ENCODE measurements around the gene C17orf50.
A peak's percentile ranks its signal among the peaks of the same experiment; 100 is the strongest.

C17orf50 gene

GRCh38 chr17:35731239-35731916, 29.3 kb upstream of the C17orf50 start, which contains the start of gene RASL10B:
Gene RASL10B, plus strand, starts transcription at chr17:35731639. Its CDS starts 3,546 bp downstream, at chr17:35735185.
- DNase-seq (ENCODE audit: low read depth), result peak; percentile 42
- H3K4me3 ChIP-seq (ENCODE audit: low read depth, low read length), result no peak within 1 kb of the TSS
- TF ChIP-seq CTCF (IDR thresholded peaks at IDR 0.05; ENCODE audit: low read depth, low read length) (no peak), MYC (IDR thresholded peaks at IDR 0.05; ENCODE audit: low read depth, low read length) (no peak), POLR2A (IDR thresholded peaks at IDR 0.05; ENCODE audit: extremely low read depth, insufficient read length) (no peak), MAX (IDR thresholded peaks at IDR 0.05; ENCODE audit: low read depth, low read length) (no peak)

- TF ChIP-seq CTCF (IDR thresholded peaks at IDR 0.05; ENCODE audit: low read depth, low read length), result no peak
- no peak for TF ChIP-seq POLR2A (IDR thresholded peaks at IDR 0.05; ENCODE audit: extremely low read depth, insufficient read length)
- TF ChIP-seq MYC (IDR thresholded peaks at IDR 0.05; ENCODE audit: low read depth, low read length), result no peak
- TF ChIP-seq MAX (IDR thresholded peaks at IDR 0.05; ENCODE audit: low read depth, low read length), result no peak
- DNase-seq (ENCODE audit: low read depth), result no peak
- H3K4me3 ChIP-seq (ENCODE audit: low read depth, low read length), result no peak overlapping the region
Observed at GRCh38 chr17:35731917-35732805, 28.5 kb upstream of the C17orf50 start.

- TF ChIP-seq MYC (IDR thresholded peaks at IDR 0.05; ENCODE audit: low read depth, low read length) (no peak), CTCF (IDR thresholded peaks at IDR 0.05; ENCODE audit: low read depth, low read length) (no peak)
- H3K4me3 ChIP-seq (ENCODE audit: low read depth, low read length), result no peak overlapping the region
- no peak for DNase-seq (ENCODE audit: low read depth)
Observed at GRCh38 chr17:35732806-35733136, 27.9 kb upstream of the C17orf50 start.

GRCh38 chr17:35733366-35733765, 27.3 kb upstream of the C17orf50 start:
- no peak overlapping the region for H3K4me3 ChIP-seq (ENCODE audit: low read depth, low read length)
- TF ChIP-seq MAX (IDR thresholded peaks at IDR 0.05; ENCODE audit: low read depth, low read length), result no peak
- TF ChIP-seq POLR2A (IDR thresholded peaks at IDR 0.05; ENCODE audit: extremely low read depth, insufficient read length), result no peak
- no peak for TF ChIP-seq CTCF (IDR thresholded peaks at IDR 0.05; ENCODE audit: low read depth, low read length)
- no peak for TF ChIP-seq MYC (IDR thresholded peaks at IDR 0.05; ENCODE audit: low read depth, low read length)
- DNase-seq (ENCODE audit: low read depth), result no peak

GRCh38 chr17:35734396-35734795, 26.3 kb upstream of the C17orf50 start:
- no peak overlapping the region for H3K4me3 ChIP-seq (ENCODE audit: low read depth, low read length)
- TF ChIP-seq MAX (IDR thresholded peaks at IDR 0.05; ENCODE audit: low read depth, low read length) (no peak), MYC (IDR thresholded peaks at IDR 0.05; ENCODE audit: low read depth, low read length) (no peak), POLR2A (IDR thresholded peaks at IDR 0.05; ENCODE audit: extremely low read depth, insufficient read length) (no peak), CTCF (IDR thresholded peaks at IDR 0.05; ENCODE audit: low read depth, low read length) (no peak)
- DNase-seq (ENCODE audit: low read depth), result no peak

Data from NB4 (cell line).